Liver (tissue), 9 donors: ENCODE data around the gene PSD. TPM values are rescaled to one million over a fixed set of nuclear protein-coding genes. Genes with fewer than 3 reads are reported as not detected.

ENCODE experiments used
- DNase-seq: peaks from one replicate; pipeline ENCODE4 v3.0.0-alpha.2; 2017; ENCODE audit warnings: low spot score
- H3K27ac ChIP-seq, 2 donors: one replicate each; pipeline ENCODE4 v1.7.0; 2013; ENCODE audit warnings: inconsistent platforms in 2 of 2, low read length in 2 of 2, control low read depth in 1 of 2, low read depth in 1 of 2, mild to moderate bottlenecking in 1 of 2
- H3K27me3 ChIP-seq, 4 donors: one replicate each; pipeline versions ENCODE4 v1.6.1 to v1.7.0; 2013; ENCODE audit warnings: low read length in 3 of 4, inconsistent platforms in 1 of 4, mild to moderate bottlenecking in 1 of 4, moderate library complexity in 1 of 4; ENCODE audit not compliant: control insufficient read depth in 4 of 4, insufficient read depth in 4 of 4
- H3K36me3 ChIP-seq, 4 donors: one replicate each; pipeline versions ENCODE4 v1.6.1 to v1.7.0; 2013; ENCODE audit warnings: low read length in 3 of 4, mild to moderate bottlenecking in 3 of 4, low read depth in 1 of 4, moderate library complexity in 1 of 4; ENCODE audit not compliant: control insufficient read depth in 4 of 4, insufficient read depth in 3 of 4
- H3K4me1 ChIP-seq, 4 donors: one replicate each; pipeline versions ENCODE4 v1.6.1 to v1.7.0; 2013; ENCODE audit warnings: low read length in 3 of 4, mild to moderate bottlenecking in 3 of 4, moderate library complexity in 1 of 4; ENCODE audit not compliant: control insufficient read depth in 4 of 4, insufficient read depth in 4 of 4
- H3K4me3 ChIP-seq, 3 donors: one replicate each; pipeline versions ENCODE4 v1.6.1 to v1.7.0; 2013; ENCODE audit warnings: low read length in 3 of 3, control low read depth in 1 of 3, low read depth in 1 of 3, mild to moderate bottlenecking in 1 of 3
- H3K9ac ChIP-seq, 2 donors: one replicate each; pipeline ENCODE4 v1.7.0; 2013; ENCODE audit warnings: low read length in 2 of 2, mild to moderate bottlenecking in 2 of 2, moderate library complexity in 2 of 2, control low read depth in 1 of 2, low read depth in 1 of 2
- H3K9me3 ChIP-seq, 4 donors: one replicate each; pipeline versions ENCODE4 v1.6.1 to v1.7.0; 2013; ENCODE audit warnings: low read length in 3 of 4; ENCODE audit not compliant: control insufficient read depth in 4 of 4
- ATF3 ChIP-seq: IDR thresholded peaks from 2 replicates; pipeline ENCODE4 v1.6.1; 2016; ENCODE audit warnings: antibody characterized with exemption
- CTCF ChIP-seq: fragments of 150-350 bp; IDR thresholded peaks from 2 replicates; pipeline ENCODE4 v1.5.1; 2017; ENCODE audit warnings: improper control_type of control experiment, low read depth, low read length; ENCODE audit not compliant: missing input control
- FOXA1 ChIP-seq: IDR thresholded peaks from 2 replicates; pipeline ENCODE4 v1.6.1; 2016; ENCODE audit warnings: antibody characterized with exemption
- FOXA2 ChIP-seq: IDR thresholded peaks from 2 replicates; pipeline ENCODE4 v1.6.1; 2016; ENCODE audit warnings: antibody characterized with exemption
- HNF4A ChIP-seq, 2 donors: conservative IDR thresholded peaks; 2 replicates each; pipeline ENCODE4 v1.6.1; 2016; ENCODE audit warnings: antibody characterized with exemption in 2 of 2, mild to moderate bottlenecking in 2 of 2
- HNF4G ChIP-seq: IDR thresholded peaks from 2 replicates; pipeline ENCODE4 v1.6.1; 2016; ENCODE audit warnings: antibody characterized with exemption
- JUND ChIP-seq, 2 donors: IDR thresholded peaks; 2 replicates each; pipeline ENCODE4 v1.6.1; 2016; ENCODE audit warnings: antibody characterized with exemption in 2 of 2
- MAX ChIP-seq: IDR thresholded peaks from 2 replicates; pipeline ENCODE4 v1.6.1; 2016; ENCODE audit warnings: antibody characterized with exemption
- NR2F2 ChIP-seq: IDR thresholded peaks from 2 replicates; pipeline ENCODE4 v1.6.1; 2016; ENCODE audit warnings: antibody characterized with exemption
- RAD21 ChIP-seq, 2 donors: IDR thresholded peaks; 2 replicates each; pipeline ENCODE4 v1.6.1; 2016; ENCODE audit warnings: antibody characterized with exemption in 2 of 2, mild to moderate bottlenecking in 2 of 2
- REST ChIP-seq: IDR thresholded peaks from 2 replicates; pipeline ENCODE4 v1.6.1; 2016; ENCODE audit warnings: antibody characterized with exemption, mild to moderate bottlenecking
- RXRA ChIP-seq, 2 donors: IDR thresholded peaks; 2 replicates each; pipeline ENCODE4 v1.6.1; 2017 to 2018; ENCODE audit warnings: antibody characterized with exemption in 2 of 2, mild to moderate bottlenecking in 1 of 2
- TAF1 ChIP-seq: conservative IDR thresholded peaks from 2 replicates; pipeline ENCODE4 v1.6.1; 2016; ENCODE audit warnings: antibody characterized with exemption, mild to moderate bottlenecking
- YY1 ChIP-seq: IDR thresholded peaks from 2 replicates; pipeline ENCODE4 v1.6.1; 2016; ENCODE audit warnings: antibody characterized with exemption, mild to moderate bottlenecking
- ZBTB33 ChIP-seq: IDR thresholded peaks from 2 replicates; pipeline ENCODE4 v1.6.1; 2016; ENCODE audit warnings: antibody characterized with exemption
- WGBS: extraction: QIAGEN DNeasy Blood & Tissue Kit; methylation state at CpG from one replicate; pipeline ENCODE4 v1.1.7; 2013; 5-methylcytosine and 5-hydroxymethylcytosine counted together
- polyA plus RNA-seq, 2 donors: library from polyadenylated mRNA; stranded (reverse) in 1 of 2; unstranded in 1 of 2; fragments of 200-250 nt in 1 of 2; fragments of >200 nt in 1 of 2; fragmentation: Nextera tagmentation in 1 of 2; extraction: Ambion mirVana in 1 of 2; gene quantifications; one replicate each; pipeline versions ENCODE4 v1.2.1 to v1.2.3, GENCODE V29; 2013 to 2015
- total RNA-seq, 2 donors: library from RNA; depleted of rRNA; stranded (reverse); fragments of >200 nt; gene quantifications; one replicate each; pipeline ENCODE4 v1.2.3, GENCODE V29; 2014
- donor health status: healthy.
- donor health status: healthy.
- donor health status: healthy.
- donor health status: healthy.
- donor health status: healthy.

Gene PSD
- total and polyA plus RNA-seq, 4 donors = 0.56 to 1.3 (median 0.71) TPM

- TF ChIP-seq ZBTB33 (no peak), MAX (peak; percentile 71), FOXA2 (no peak)
Measured at GRCh38 chr10:102394079-102394800, 24.3 kb downstream of the PSD start (continued).

GRCh38 chr10:102393411-102394078 is 25.0 kb downstream of the PSD start:
- Histone ChIP-seq H3K9ac (peak overlapping the region in 1 of 2 donors; percentile 43), H3K4me3 (peak overlapping the region; percentile 32 to 84 (median 42)), H3K27me3 (no peaks in the 10 kb centered on the region), H3K4me1 (peaks cover 9 to 25% (median 12%) of the 10 kb centered on the region in 4 donors), H3K36me3 (peaks cover 0 to 8% (median 1%) of the 10 kb centered on the region in 4 donors), H3K9me3 (no peaks in the 10 kb centered on the region), H3K27ac (peak overlapping the region; percentile 96 to 99)
- TF ChIP-seq HNF4A (conservative IDR thresholded peaks at IDR 0.05) = no peak
- peak; percentile 94 for TF ChIP-seq CTCF
- no peak for TF ChIP-seq RXRA (IDR thresholded peaks at IDR 0.05)
- TF ChIP-seq YY1 = no peak
- 33% methylated on average over 30 of the region's 30 CpGs for WGBS
- no peak for DNase-seq

- 93% methylated on average over 5 of the region's 5 CpGs for WGBS
- Histone ChIP-seq H3K9ac (no peak overlapping the region), H3K36me3 (no peaks in the 10 kb centered on the region), H3K4me3 (no peak overlapping the region), H3K27me3 (no peaks in the 10 kb centered on the region), H3K9me3 (no peaks in the 10 kb centered on the region), H3K27ac (no peak overlapping the region), H3K4me1 (peaks cover 9 to 21% (median 11%) of the 10 kb centered on the region in 4 donors)
- DNase-seq = no peak
- TF ChIP-seq HNF4A (conservative IDR thresholded peaks at IDR 0.05) (no peak), YY1 (no peak), ZBTB33 (no peak), RAD21 (IDR thresholded peaks at IDR 0.05) (no peak), ATF3 (no peak), FOXA2 (no peak), JUND (IDR thresholded peaks at IDR 0.05) (no peak), TAF1 (no peak), NR2F2 (no peak), CTCF (no peak), HNF4G (no peak), MAX (no peak), FOXA1 (no peak), REST (no peak)
Measured at GRCh38 chr10:102392306-102392705, 26.3 kb downstream of the PSD start.
